ENCODE measurements around the gene DCANP1. TPM values are rescaled to one million over a fixed set of nuclear protein-coding genes. Genes with fewer than 3 reads are reported as not detected.

Gene DCANP1
- total and polyA plus RNA-seq, 10 donors, result 0.23 to 2.4 (median 0.71) TPM

DNA sequence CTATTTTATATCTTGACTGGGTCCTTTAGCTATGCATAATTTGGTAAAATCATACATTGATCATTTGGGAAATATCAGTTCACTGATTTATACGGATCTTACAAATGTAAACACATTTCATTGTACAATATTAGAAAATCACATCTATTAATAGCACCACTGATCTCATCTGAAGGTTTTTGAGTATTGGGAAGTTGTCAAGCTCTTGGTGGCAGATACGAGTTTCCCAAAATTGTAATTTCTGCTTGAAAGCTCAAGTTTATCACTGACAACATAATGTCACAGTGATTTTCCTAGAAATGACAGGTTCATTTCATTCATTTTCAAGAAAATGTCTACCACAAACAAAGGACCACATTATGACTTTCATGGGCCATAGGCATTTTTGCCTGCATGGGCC lies 45.1 kb downstream of the DCANP1 start:
- TF ChIP-seq, protein P1, sequence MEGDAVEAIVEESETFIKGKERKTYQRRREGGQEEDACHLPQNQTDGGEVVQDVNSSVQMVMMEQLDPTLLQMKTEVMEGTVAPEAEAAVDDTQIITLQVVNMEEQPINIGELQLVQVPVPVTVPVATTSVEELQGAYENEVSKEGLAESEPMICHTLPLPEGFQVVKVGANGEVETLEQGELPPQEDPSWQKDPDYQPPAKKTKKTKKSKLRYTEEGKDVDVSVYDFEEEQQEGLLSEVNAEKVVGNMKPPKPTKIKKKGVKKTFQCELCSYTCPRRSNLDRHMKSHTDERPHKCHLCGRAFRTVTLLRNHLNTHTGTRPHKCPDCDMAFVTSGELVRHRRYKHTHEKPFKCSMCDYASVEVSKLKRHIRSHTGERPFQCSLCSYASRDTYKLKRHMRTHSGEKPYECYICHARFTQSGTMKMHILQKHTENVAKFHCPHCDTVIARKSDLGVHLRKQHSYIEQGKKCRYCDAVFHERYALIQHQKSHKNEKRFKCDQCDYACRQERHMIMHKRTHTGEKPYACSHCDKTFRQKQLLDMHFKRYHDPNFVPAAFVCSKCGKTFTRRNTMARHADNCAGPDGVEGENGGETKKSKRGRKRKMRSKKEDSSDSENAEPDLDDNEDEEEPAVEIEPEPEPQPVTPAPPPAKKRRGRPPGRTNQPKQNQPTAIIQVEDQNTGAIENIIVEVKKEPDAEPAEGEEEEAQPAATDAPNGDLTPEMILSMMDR (IDR thresholded peaks at IDR 0.05 in 8 of 11, conservative IDR thresholded peaks at IDR 0.05 in 3 of 11), result no peak
- TF ChIP-seq POLR2A (IDR thresholded peaks at IDR 0.05) (no peak), POLR2AphosphoS5 (IDR thresholded peaks at IDR 0.05) (no peak)
- intact Hi-C loops (cut with DNase I; ENCODE audit: low total_unique reads), result no loop called here
- WGBS, 5 donors, result 82 to 88% (median 85%) methylated on average over 2 of the region's 2 CpGs
- Histone ChIP-seq H3K27me3 (replicated peaks in 1 of 7) (no peaks in the 10 kb centered on the region), H3K4me1 (peaks cover 10 to 27% (median 21%) of the 10 kb centered on the region in 6 donors), H3K9me3 (peaks cover 0 to 8% (median 0%) of the 10 kb centered on the region in 8 donors), H3K36me3 (no peaks in the 10 kb centered on the region), H3K4me3 (no peak overlapping the region), H3K27ac (no peak overlapping the region)
- DNase-seq, result no peak

GRCh38 chr5:135400866-135401265 lies 46.3 kb downstream of the DCANP1 start:
- 67 to 80% (median 76%) methylated on average over 5 of the region's 5 CpGs for WGBS, 5 donors
- TF ChIP-seq, protein P1 (IDR thresholded peaks at IDR 0.05 in 8 of 11, conservative IDR thresholded peaks at IDR 0.05 in 3 of 11), result no peak
- TF ChIP-seq POLR2A (IDR thresholded peaks at IDR 0.05) (no peak), POLR2AphosphoS5 (IDR thresholded peaks at IDR 0.05) (no peak)
- intact Hi-C loops (cut with DNase I; ENCODE audit: low total_unique reads), result no loop called here
- H3K4me3 ChIP-seq, result no peak overlapping the region
- peaks cover 10 to 38% (median 33%) of the 10 kb centered on the region in 6 donors for H3K4me1 ChIP-seq
- no peaks in the 10 kb centered on the region for H3K27me3 ChIP-seq (replicated peaks in 1 of 7)
- no peaks in the 10 kb centered on the region for H3K36me3 ChIP-seq
- H3K27ac ChIP-seq, result no peak overlapping the region
- peaks cover 0 to 8% (median 0%) of the 10 kb centered on the region in 8 donors for H3K9me3 ChIP-seq
- DNase-seq, result no peak

- 25 to 40% (median 37%) methylated on average over 22 to 25 of the region's 25 CpGs for WGBS, 5 donors
- Histone ChIP-seq H3K9me3 (peaks cover 0 to 4% (median 0%) of the 10 kb centered on the region in 8 donors), H3K27ac (peak overlapping the region; percentile 81 to 95 (median 93)), H3K27me3 (replicated peaks in 1 of 7) (no peaks in the 10 kb centered on the region), H3K4me1 (peaks cover 17 to 47% (median 42%) of the 10 kb centered on the region in 6 donors), H3K4me3 (peak overlapping the region; percentile 73 to 92 (median 76)), H3K36me3 (no peaks in the 10 kb centered on the region)
- TF ChIP-seq, protein P1 (IDR thresholded peaks at IDR 0.05 in 8 of 11, conservative IDR thresholded peaks at IDR 0.05 in 3 of 11), result no peak
- intact Hi-C loops (cut with DNase I; ENCODE audit: low total_unique reads), result no loop called here
- DNase-seq, result no peak
Observed at GRCh38 chr5:135399794-135400542, 47.2 kb downstream of the DCANP1 start.
